GM18907 (cell line): ENCODE data around the gene NEURL4.
"Not testable (repeated sequence)": the region's sequence is repeated elsewhere in the genome, so short reads cannot be mapped to it uniquely, and the experiment has no call there.

Source experiments
- ATAC-seq: cut with Tn5 transposase; IDR thresholded peaks from one replicate; pipeline ENCODE4 v1.9.1; 2021; ENCODE audit warnings: mild to moderate bottlenecking, moderate library complexity; ENCODE audit not compliant: unreplicated experiment

The NEURL4 gene

GRCh38 chr17:7347630-7348477 lies 18.7 kb upstream of the NEURL4 start:
- ATAC-seq = no peak

GRCh38 chr17:7346761-7347614 lies 17.9 kb upstream of the NEURL4 start:
- no peak for ATAC-seq

- ATAC-seq = no peak
These were observed 14.1 kb upstream of the NEURL4 start for GRCh38 chr17:7343250-7343649.

- ATAC-seq = no peak
These were observed 12.7 kb upstream of the NEURL4 start for GRCh38 chr17:7341842-7342241.

- no peak for ATAC-seq
These were observed 11.0 kb upstream of the NEURL4 start for GRCh38 chr17:7340179-7340578.

- ATAC-seq = not testable (repeated sequence)
These were observed 8.5 kb upstream of the NEURL4 start for GRCh38 chr17:7337600-7337999.

GRCh38 chr17:7336240-7337175 lies 7.4 kb upstream of the NEURL4 start, which contains the start of gene ACAP1:
ACAP1 (plus strand) TSS chr17:7336529; CDS start chr17:7336735, 206 bp downstream.
- peak; percentile 65 for ATAC-seq

- ATAC-seq = not testable (repeated sequence)
These were observed 6.6 kb upstream of the NEURL4 start for GRCh38 chr17:7335765-7336164.

GRCh38 chr17:7334938-7335538 lies 5.9 kb upstream of the NEURL4 start:
- ATAC-seq = no peak

GRCh38 chr17:7332600-7333069 lies 3.5 kb upstream of the NEURL4 start:
- not testable (repeated sequence) for ATAC-seq

GRCh38 chr17:7332111-7332510 lies 3.0 kb upstream of the NEURL4 start:
- no peak for ATAC-seq

GRCh38 chr17:7330638-7331015 lies 1.5 kb upstream of the NEURL4 start:
- peak; percentile 2 for ATAC-seq

- ATAC-seq = peak; percentile 42
These were observed 982 bp upstream of the NEURL4 start for GRCh38 chr17:7329997-7330637.

- ATAC-seq = peak; percentile 68
These were observed 350 bp upstream of the NEURL4 start for GRCh38 chr17:7329374-7329996.

GRCh38 chr17:7328009-7328408 lies 1.1 kb downstream of the NEURL4 start:
- no peak for ATAC-seq

- no peak for ATAC-seq
These were observed 1.6 kb downstream of the NEURL4 start for GRCh38 chr17:7327501-7327900.

GRCh38 chr17:7327056-7327455 lies 2.1 kb downstream of the NEURL4 start:
- no peak for ATAC-seq

GRCh38 chr17:7326186-7326585 lies 2.9 kb downstream of the NEURL4 start:
- ATAC-seq = no peak

GRCh38 chr17:7325031-7325528 lies 4.1 kb downstream of the NEURL4 start:
- ATAC-seq = no peak
